Choroid plexus epithelial cell (primary cell): Measurements from ENCODE around the gene ISOC1.

ENCODE experiments used
- DNase-seq: peaks from one replicate; pipeline ENCODE4 v3.0.0-alpha.2; 2010; ENCODE audit warnings: low read depth
- H3K4me3 ChIP-seq: 2 replicates; pipeline ENCODE4 v1.5.1; 2011; ENCODE audit warnings: low read depth, mild to moderate bottlenecking, control low read depth, low read length, moderate library complexity
- CTCF ChIP-seq: conservative IDR thresholded peaks from 2 replicates; pipeline ENCODE4 v1.5.1; 2011; ENCODE audit warnings: low read depth, mild to moderate bottlenecking, control low read depth, inconsistent platforms, low read length, moderate library complexity

The ISOC1 gene

GRCh38 chr5:129155876-129156275 lies 61.3 kb downstream of the ISOC1 start:
- no peak for TF ChIP-seq CTCF
- no peak overlapping the region for H3K4me3 ChIP-seq
- DNase-seq = no peak

GRCh38 chr5:129161830-129162229 lies 67.3 kb downstream of the ISOC1 start:
- TF ChIP-seq CTCF = no peak
- no peak overlapping the region for H3K4me3 ChIP-seq
- DNase-seq = no peak
